HG03103 (cell line): ENCODE data around the gene ABTB2.
"Not testable (repeated sequence)": the region's sequence is repeated elsewhere in the genome, so short reads cannot be mapped to it uniquely, and the experiment has no call there.

ENCODE experiments used
- ATAC-seq: cut with Tn5 transposase; IDR thresholded peaks from one replicate; pipeline ENCODE4 v1.9.1; 2021; ENCODE audit warnings: low read depth; ENCODE audit not compliant: unreplicated experiment

Gene ABTB2

GRCh38 chr11:34267013-34267412 lies 90.8 kb downstream of the ABTB2 start:
- ATAC-seq = no peak

GRCh38 chr11:34266090-34266912 lies 91.5 kb downstream of the ABTB2 start:
- no peak for ATAC-seq

GRCh38 chr11:34264303-34265110 lies 93.3 kb downstream of the ABTB2 start:
- ATAC-seq = no peak

- no peak for ATAC-seq
These were observed 94.2 kb downstream of the ABTB2 start for GRCh38 chr11:34263441-34264091.

- ATAC-seq = no peak
These were observed 95.2 kb downstream of the ABTB2 start for GRCh38 chr11:34262531-34263081.

GRCh38 chr11:34261820-34262219 lies 96.0 kb downstream of the ABTB2 start:
- ATAC-seq = no peak

- no peak for ATAC-seq
These were observed 96.7 kb downstream of the ABTB2 start for GRCh38 chr11:34261095-34261494.

- no peak for ATAC-seq
These were observed 97.7 kb downstream of the ABTB2 start for GRCh38 chr11:34260072-34260575.

- ATAC-seq = no peak
These were observed 98.7 kb downstream of the ABTB2 start for GRCh38 chr11:34259087-34259486.

GRCh38 chr11:34256626-34257025 lies 101.2 kb downstream of the ABTB2 start:
- ATAC-seq = no peak

GRCh38 chr11:34256150-34256549 lies 101.7 kb downstream of the ABTB2 start:
- no peak for ATAC-seq

- no peak for ATAC-seq
These were observed 102.7 kb downstream of the ABTB2 start for GRCh38 chr11:34255101-34255500.

GRCh38 chr11:34254011-34254410 lies 103.8 kb downstream of the ABTB2 start:
- ATAC-seq = no peak

- ATAC-seq = no peak
These were observed 105.2 kb downstream of the ABTB2 start for GRCh38 chr11:34252651-34253050.

- no peak for ATAC-seq
These were observed 105.8 kb downstream of the ABTB2 start for GRCh38 chr11:34252015-34252414.

GRCh38 chr11:34251589-34251980 lies 106.2 kb downstream of the ABTB2 start:
- no peak for ATAC-seq

GRCh38 chr11:34250732-34251588 lies 106.8 kb downstream of the ABTB2 start:
- ATAC-seq = peak; percentile 74

GRCh38 chr11:34250211-34250610 lies 107.6 kb downstream of the ABTB2 start:
- ATAC-seq = no peak

- ATAC-seq = no peak
These were observed 108.4 kb downstream of the ABTB2 start for GRCh38 chr11:34249439-34249838.

- not testable (repeated sequence) for ATAC-seq
These were observed 111.3 kb downstream of the ABTB2 start for GRCh38 chr11:34246511-34246910.
